H9 (cell line): Measurements from ENCODE around the gene SSX4B. TPM values are rescaled to one million over a fixed set of nuclear protein-coding genes. Genes with fewer than 3 reads are reported as not detected.
A peak's percentile ranks its signal among the peaks of the same experiment; 100 is the strongest.
"Not testable (repeated sequence)": the region's sequence is repeated elsewhere in the genome, so short reads cannot be mapped to it uniquely, and the experiment has no call there.

Source experiments
- DNase-seq: peaks from one replicate; pipeline ENCODE4 v3.0.0-alpha.2; 2017
- H2AFZ ChIP-seq: one replicate; pipeline ENCODE4 v1.6.1; 2013; ENCODE audit warnings: mild to moderate bottlenecking, low read length, control low read depth, moderate library complexity
- H2AK5ac ChIP-seq: 2 replicates; pipeline ENCODE4 v1.6.1; 2013; ENCODE audit warnings: low read length, control low read depth, mixed read lengths; ENCODE audit not compliant: insufficient read length
- H2BK120ac ChIP-seq: one replicate; pipeline ENCODE4 v1.6.1; 2013; ENCODE audit warnings: low read depth, mild to moderate bottlenecking, low read length, control low read depth, inconsistent platforms; ENCODE audit not compliant: poor library complexity, severe bottlenecking
- H2BK12ac ChIP-seq: 2 replicates; pipeline ENCODE4 v1.6.1; 2013; ENCODE audit warnings: low read length, control low read depth, mixed read lengths, low read depth; ENCODE audit not compliant: insufficient read length
- H2BK15ac ChIP-seq: 2 replicates; pipeline ENCODE4 v1.6.1; 2013; ENCODE audit warnings: low read depth, low read length, control low read depth
- H2BK20ac ChIP-seq: one replicate; pipeline ENCODE4 v1.6.1; 2013; ENCODE audit warnings: low read depth, mild to moderate bottlenecking, low read length, control low read depth, inconsistent platforms; ENCODE audit not compliant: poor library complexity, severe bottlenecking
- H2BK5ac ChIP-seq: 2 replicates; pipeline ENCODE4 v1.6.1; 2013; ENCODE audit warnings: low read length, control low read depth, mixed read lengths; ENCODE audit not compliant: insufficient read length
- H3K14ac ChIP-seq: 2 replicates; pipeline ENCODE4 v1.6.1; 2013; ENCODE audit warnings: low read length, control low read depth; ENCODE audit not compliant: insufficient read depth
- H3K18ac ChIP-seq: 2 replicates; pipeline ENCODE4 v1.6.1; 2013; ENCODE audit warnings: low read depth, mild to moderate bottlenecking, mixed read lengths, low read length, control low read depth; ENCODE audit not compliant: insufficient read length
- H3K23ac ChIP-seq: 2 replicates; pipeline ENCODE4 v1.6.1; 2013; ENCODE audit warnings: low read length, control low read depth, mixed read lengths, low read depth; ENCODE audit not compliant: insufficient read length
- H3K23me2 ChIP-seq: 2 replicates; pipeline ENCODE4 v1.6.1; 2013; ENCODE audit warnings: low read depth, mild to moderate bottlenecking, mixed read lengths, low read length, control low read depth; ENCODE audit not compliant: insufficient read length, poor library complexity, severe bottlenecking
- H3K27ac ChIP-seq: 2 replicates; pipeline ENCODE4 v1.5.1; 2013; ENCODE audit warnings: low read length, control low read depth, mixed read lengths, low read depth; ENCODE audit not compliant: insufficient read length
- H3K27me3 ChIP-seq: 2 replicates; pipeline ENCODE4 v1.6.1; 2013; ENCODE audit warnings: low read length, control low read depth, inconsistent platforms; ENCODE audit not compliant: insufficient read depth
- H3K4ac ChIP-seq: 2 replicates; pipeline ENCODE4 v1.6.1; 2013; ENCODE audit warnings: low read depth, mild to moderate bottlenecking, control low read depth, inconsistent platforms, low read length, moderate library complexity
- H3K4me1 ChIP-seq: 2 replicates; pipeline ENCODE4 v1.6.1; 2013; ENCODE audit warnings: low read length, control low read depth, inconsistent platforms; ENCODE audit not compliant: insufficient read depth
- H3K4me2 ChIP-seq: 2 replicates; pipeline ENCODE4 v1.6.1; 2013; ENCODE audit warnings: low read length, control low read depth, mixed read lengths; ENCODE audit not compliant: insufficient read length, insufficient read depth
- H3K56ac ChIP-seq: 2 replicates; pipeline ENCODE4 v1.6.1; 2013; ENCODE audit warnings: low read depth, mild to moderate bottlenecking, mixed read lengths, low read length, control low read depth; ENCODE audit not compliant: insufficient read length
- H3K79me1 ChIP-seq: 2 replicates; pipeline ENCODE4 v1.6.1; 2013; ENCODE audit warnings: low read depth, mild to moderate bottlenecking, moderate library complexity, low read length, control low read depth, inconsistent platforms; ENCODE audit not compliant: insufficient read depth, poor library complexity, severe bottlenecking
- H3K79me2 ChIP-seq: 2 replicates; pipeline ENCODE4 v1.6.1; 2013; ENCODE audit warnings: low read length, control low read depth, inconsistent platforms; ENCODE audit not compliant: insufficient read depth
- H3K9ac ChIP-seq: 2 replicates; pipeline ENCODE4 v1.6.1; 2013; ENCODE audit warnings: low read length, control low read depth, mixed read lengths; ENCODE audit not compliant: insufficient read length; ENCODE audit errors: extremely low read depth
- H3K9me3 ChIP-seq: one replicate; pipeline ENCODE4 v1.6.1; 2013; ENCODE audit warnings: low read depth, low read length, inconsistent platforms; ENCODE audit not compliant: control insufficient read depth
- H3T11ph ChIP-seq: one replicate; pipeline ENCODE4 v1.6.1; 2013; ENCODE audit warnings: mild to moderate bottlenecking, low read length, control low read depth, inconsistent platforms
- H4K20me1 ChIP-seq: one replicate; pipeline ENCODE4 v1.6.1; 2013; ENCODE audit not compliant: control insufficient read depth, insufficient read length, insufficient read depth
- H4K5ac ChIP-seq: 2 replicates; pipeline ENCODE4 v1.6.1; 2013; ENCODE audit warnings: low read depth, mild to moderate bottlenecking, mixed read lengths, low read length, control low read depth; ENCODE audit not compliant: insufficient read length
- H4K8ac ChIP-seq: replicated peaks from 2 replicates; pipeline ENCODE4 v1.6.1; 2013; ENCODE audit warnings: low read length, control low read depth, mixed read lengths, low read depth; ENCODE audit not compliant: insufficient read length
- H4K91ac ChIP-seq: 2 replicates; pipeline ENCODE4 v1.6.1; 2013; ENCODE audit warnings: low read depth, mild to moderate bottlenecking, moderate library complexity, mixed read lengths, low read length, control low read depth; ENCODE audit not compliant: insufficient read length
- H3K27ac Mint-ChIP-seq, 3 experiments: 2 replicates in 2 of 3; 3 replicates in 1 of 3; pipeline ENCODE4 v1.8.0; 2020 to 2021; ENCODE audit warnings: mixed read lengths in 3 of 3, mild to moderate bottlenecking in 1 of 3, moderate library complexity in 1 of 3
- H3K27me3 Mint-ChIP-seq: 2 replicates; pipeline ENCODE4 v1.8.0; 2021; ENCODE audit warnings: low read depth, mild to moderate bottlenecking, moderate library complexity, mixed read lengths
- H3K36me3 Mint-ChIP-seq, 3 experiments: 2 replicates in 2 of 3; 3 replicates in 1 of 3; pipeline ENCODE4 v1.8.0; 2020 to 2021; ENCODE audit warnings: low read depth in 3 of 3, mixed read lengths in 3 of 3; ENCODE audit not compliant: insufficient read depth in 1 of 3
- H3K4me1 Mint-ChIP-seq, 2 experiments: 2 replicates each; pipeline ENCODE4 v1.8.0; 2020; ENCODE audit warnings: mixed read lengths in 2 of 2
- H3K4me3 Mint-ChIP-seq, 2 experiments: 2 replicates in 1 of 2; 3 replicates in 1 of 2; pipeline ENCODE4 v1.8.0; 2020 to 2021; ENCODE audit warnings: mild to moderate bottlenecking in 2 of 2, mixed read lengths in 2 of 2, moderate library complexity in 1 of 2
- H3K9me3 Mint-ChIP-seq, 2 experiments: 2 replicates in 1 of 2; 3 replicates in 1 of 2; pipeline ENCODE4 v1.8.0; 2020; ENCODE audit warnings: mild to moderate bottlenecking in 2 of 2, mixed read lengths in 2 of 2, moderate library complexity in 1 of 2
- WGBS: extraction: QIAGEN DNeasy Blood & Tissue Kit; methylation state at CpG from one replicate; pipeline ENCODE4 v1.1.7; 2013; ENCODE audit warnings: missing lambda C conversion rate, low lambda C conversion rate, mixed read lengths; ENCODE audit not compliant: insufficient read length; ENCODE audit errors: extremely low coverage; 5-methylcytosine and 5-hydroxymethylcytosine counted together
- total RNA-seq: library from RNA; stranded (reverse); gene quantifications from 2 replicates; pipeline ENCODE4 v1.2.1, GENCODE V29; 2021

Gene SSX4B
- total RNA-seq, 1 experiment from 2014 or later: not detected

- not testable (repeated sequence) for H3K56ac ChIP-seq, H3K27me3 Mint-ChIP-seq, H3K4me1 ChIP-seq, H4K91ac ChIP-seq, H3K27ac ChIP-seq, H3K14ac ChIP-seq, H3K79me2 ChIP-seq, H3K9ac ChIP-seq, H4K5ac ChIP-seq, H3K23ac ChIP-seq, H2AK5ac ChIP-seq, H3K27ac Mint-ChIP-seq, H2BK120ac ChIP-seq, H2BK20ac ChIP-seq, H3K4ac ChIP-seq, H4K8ac ChIP-seq, H2BK12ac ChIP-seq, H3K18ac ChIP-seq, DNase-seq, H3K79me1 ChIP-seq, H3T11ph ChIP-seq, H3K23me2 ChIP-seq, H2BK5ac ChIP-seq, H2BK15ac ChIP-seq, H3K27me3 ChIP-seq, H2AFZ ChIP-seq, H4K20me1 ChIP-seq, H3K4me1 Mint-ChIP-seq, H3K4me2 ChIP-seq, H3K9me3 ChIP-seq
- peaks cover 63 to 72% of the 10 kb centered on the region in 2 experiments for H3K9me3 Mint-ChIP-seq
- peaks cover 9 to 14% (median 12%) of the 10 kb centered on the region in 3 experiments for H3K36me3 Mint-ChIP-seq
- H3K4me3 Mint-ChIP-seq: peak overlapping the region in 1 of 2 experiments; percentile 21; a peak in 2 of 5 replicates
- WGBS: no CpG with 5 or more reads among the region's 13 CpGs
These were observed 22.0 kb upstream of the SSX4B start for GRCh38 chrX:48433713-48434112.

GRCh38 chrX:48430166-48430565, 18.4 kb upstream of the SSX4B start:
- peaks cover 7 to 13% (median 8%) of the 10 kb centered on the region in 3 experiments; a peak in 6 of 7 replicates for H3K36me3 Mint-ChIP-seq
- H2BK5ac ChIP-seq, H2BK15ac ChIP-seq, H4K5ac ChIP-seq, H2BK20ac ChIP-seq, H3K23me2 ChIP-seq, H3K23ac ChIP-seq, H3K14ac ChIP-seq, H3K4ac ChIP-seq, H4K91ac ChIP-seq, H3K79me1 ChIP-seq, H2BK12ac ChIP-seq, H3K27me3 Mint-ChIP-seq, H2AK5ac ChIP-seq, H4K20me1 ChIP-seq, H3K4me1 Mint-ChIP-seq, H3K18ac ChIP-seq, H2BK120ac ChIP-seq, H3K4me3 Mint-ChIP-seq, H3K4me1 ChIP-seq, H3K27me3 ChIP-seq, H3T11ph ChIP-seq, DNase-seq, H3K27ac Mint-ChIP-seq, H3K27ac ChIP-seq, H2AFZ ChIP-seq, H4K8ac ChIP-seq, H3K56ac ChIP-seq, H3K9me3 ChIP-seq, H3K4me2 ChIP-seq, H3K79me2 ChIP-seq, H3K9ac ChIP-seq: not testable (repeated sequence)
- H3K9me3 Mint-ChIP-seq: peaks cover 50 to 57% of the 10 kb centered on the region in 2 experiments
- no CpG with 5 or more reads among the region's 4 CpGs for WGBS
